HG02623 (cell line): ENCODE measurements around the gene EFNA1.
A peak's percentile ranks its signal among the peaks of the same experiment; 100 is the strongest.

Experiments used
- ATAC-seq: cut with Tn5 transposase; IDR thresholded peaks from one replicate; pipeline ENCODE4 v1.9.1; 2021; ENCODE audit warnings: moderate library complexity; ENCODE audit not compliant: unreplicated experiment

Gene EFNA1

DNA sequence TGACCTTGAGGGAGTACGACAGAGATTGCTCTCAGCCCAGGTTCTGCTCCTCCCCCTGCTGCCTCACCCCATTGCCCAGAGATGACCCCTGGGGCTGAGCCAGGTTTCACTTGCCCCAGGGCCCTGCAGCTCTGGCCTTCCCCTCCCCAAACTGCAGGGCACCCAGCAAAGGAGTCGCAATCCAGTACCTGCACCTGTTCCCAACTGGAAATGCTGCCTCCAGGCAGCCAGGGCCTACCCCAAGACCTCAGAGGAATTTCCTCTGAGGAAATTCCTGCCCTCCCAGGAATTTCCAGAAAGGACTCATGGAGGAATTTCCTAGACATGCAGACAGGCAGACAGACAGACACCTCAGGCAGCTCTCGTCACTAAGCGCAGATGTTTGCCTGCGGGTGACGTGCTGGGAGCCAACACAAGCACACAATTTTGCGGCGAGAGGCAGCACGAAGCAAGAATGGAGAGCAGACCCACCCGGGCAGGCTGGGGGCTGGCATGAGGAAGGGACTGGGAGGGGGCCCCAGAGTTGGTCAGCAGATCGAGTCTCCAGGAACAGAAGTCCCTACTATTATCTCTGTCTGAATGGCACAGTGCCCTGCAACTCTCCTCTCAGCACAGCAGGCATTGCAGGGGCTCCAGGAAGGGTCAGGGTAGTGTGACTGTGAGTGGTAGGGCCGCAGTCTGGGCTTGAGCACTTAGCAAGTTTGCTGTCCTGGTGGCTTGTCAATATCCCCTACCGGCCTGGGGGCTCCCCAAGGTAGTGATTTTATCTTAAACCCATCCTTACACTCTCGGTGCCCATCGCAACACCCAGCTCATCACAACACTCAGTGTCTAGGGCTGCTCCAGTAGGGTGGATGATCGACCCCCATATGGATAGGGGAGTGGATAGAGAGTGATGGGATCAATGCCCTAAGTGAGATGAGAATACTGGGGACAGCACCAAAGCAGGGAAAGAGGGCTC lies 2.9 kb upstream of the EFNA1 start:
- ATAC-seq: no peak

GRCh38 chr1:155125511-155125945 lies 2.1 kb upstream of the EFNA1 start:
- no peak for ATAC-seq

DNA sequence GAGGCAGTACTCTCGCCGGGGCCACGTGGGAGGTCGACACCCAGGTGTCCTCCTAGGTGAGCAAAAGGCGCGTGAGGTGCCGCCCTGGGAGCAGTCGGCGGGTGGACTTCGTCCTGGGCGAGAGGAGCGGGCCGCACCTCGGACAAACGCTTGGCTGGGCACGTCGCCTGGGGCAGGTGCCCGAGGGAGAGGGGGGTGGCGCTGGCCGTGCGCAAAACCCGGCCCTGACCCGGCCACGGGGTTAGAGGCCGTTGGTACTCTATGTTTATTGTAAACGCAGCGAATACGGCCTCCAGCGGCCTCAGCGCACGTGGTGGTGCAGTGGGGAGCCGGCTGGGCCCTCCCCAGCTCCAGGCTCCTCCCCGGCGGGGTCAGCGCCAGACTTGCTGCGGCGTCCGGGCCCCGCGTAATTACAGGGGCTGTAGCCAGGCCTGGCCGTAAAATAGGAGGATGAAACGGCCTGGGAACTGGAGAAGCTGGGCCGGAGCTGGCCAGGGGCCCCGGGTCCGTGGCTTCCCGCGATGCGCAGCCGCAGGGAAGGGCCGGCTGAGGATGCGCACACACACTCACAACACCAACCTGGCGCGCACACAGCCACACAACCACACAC lies 1.6 kb upstream of the EFNA1 start:
- ATAC-seq: no peak

- ATAC-seq: no peak
These were observed 1.0 kb upstream of the EFNA1 start for GRCh38 chr1:155126556-155127104.

DNA sequence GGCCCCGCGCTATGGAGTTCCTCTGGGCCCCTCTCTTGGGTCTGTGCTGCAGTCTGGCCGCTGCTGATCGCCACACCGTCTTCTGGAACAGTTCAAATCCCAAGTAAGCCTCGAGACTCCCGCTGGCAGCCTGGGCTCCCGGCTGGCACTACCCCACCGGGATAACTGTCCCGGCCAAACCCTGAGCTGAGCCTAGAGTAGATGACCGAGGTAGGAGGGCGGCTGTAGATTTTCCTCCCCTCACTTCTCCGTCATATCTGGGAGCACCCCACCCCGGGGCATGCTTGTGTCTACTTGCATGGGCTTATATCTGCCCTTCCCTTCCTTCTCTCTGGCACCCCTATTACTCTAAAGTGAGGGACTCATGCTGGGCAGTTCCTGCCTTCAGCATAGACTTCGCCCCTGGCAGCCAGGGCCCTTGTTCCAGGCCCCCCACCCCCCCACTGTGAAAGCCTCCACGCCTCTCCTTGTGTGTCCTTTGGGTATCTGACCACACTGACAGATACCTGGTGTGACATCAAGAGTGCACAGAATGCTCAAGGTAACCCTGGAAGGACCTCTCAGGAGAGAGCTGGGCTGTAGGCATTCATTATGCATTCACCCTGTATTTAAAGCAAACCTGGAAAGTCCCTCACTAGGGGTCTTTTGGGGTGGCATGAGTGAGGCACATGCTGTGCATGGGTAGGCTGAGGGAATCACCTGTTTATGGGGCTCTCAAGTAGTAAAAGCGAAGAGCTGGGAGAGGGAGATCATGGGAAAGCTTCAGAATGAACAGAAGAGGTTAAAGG lies 485 bp downstream of the EFNA1 start:
- no peak for ATAC-seq

GRCh38 chr1:155128755-155129473 lies 1.2 kb downstream of the EFNA1 start:
- ATAC-seq: no peak

DNA sequence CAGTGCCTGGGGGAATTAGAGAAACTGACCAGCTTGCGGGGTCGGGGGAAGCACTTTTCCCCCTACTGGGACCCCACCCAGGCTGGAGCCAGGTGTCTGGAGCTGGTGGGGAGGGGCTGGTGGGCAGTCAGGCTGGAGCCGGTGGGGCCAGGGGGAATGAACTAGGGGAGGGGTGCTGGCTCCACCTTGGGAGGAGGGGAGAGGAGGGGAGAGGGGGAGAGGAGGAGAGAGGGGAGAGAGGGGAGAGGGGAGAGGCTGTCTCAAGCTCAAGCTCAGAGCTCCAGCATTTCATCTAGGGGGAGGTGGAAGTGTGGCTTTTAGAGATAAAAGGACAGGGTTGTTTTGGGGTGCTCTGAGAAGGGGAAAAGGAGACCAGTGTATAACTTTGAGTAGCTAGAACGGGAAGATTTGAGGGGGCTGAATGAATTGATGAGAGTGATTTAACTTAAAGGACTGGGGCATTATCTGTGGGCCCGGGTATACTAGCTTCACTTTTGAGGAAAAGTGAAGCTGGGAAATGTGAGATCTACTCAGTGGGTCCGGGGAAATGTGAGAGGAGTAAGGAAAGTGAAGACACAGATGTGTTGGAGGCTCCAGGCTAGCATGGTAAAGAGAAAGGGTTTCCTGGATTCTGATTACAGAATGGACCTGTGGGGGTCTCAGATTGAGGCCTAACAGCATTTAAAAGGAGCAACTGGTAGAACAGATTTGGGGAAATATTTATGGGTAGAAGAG lies 2.8 kb downstream of the EFNA1 start:
- no peak for ATAC-seq

DNA sequence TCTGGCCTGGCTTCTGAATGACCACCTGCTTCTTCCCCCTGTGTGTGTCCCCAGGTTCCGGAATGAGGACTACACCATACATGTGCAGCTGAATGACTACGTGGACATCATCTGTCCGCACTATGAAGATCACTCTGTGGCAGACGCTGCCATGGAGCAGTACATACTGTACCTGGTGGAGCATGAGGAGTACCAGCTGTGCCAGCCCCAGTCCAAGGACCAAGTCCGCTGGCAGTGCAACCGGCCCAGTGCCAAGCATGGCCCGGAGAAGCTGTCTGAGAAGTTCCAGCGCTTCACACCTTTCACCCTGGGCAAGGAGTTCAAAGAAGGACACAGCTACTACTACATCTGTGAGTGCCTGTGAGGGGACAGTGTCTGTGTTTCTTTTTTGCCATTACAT lies 3.6 kb downstream of the EFNA1 start:
- no peak for ATAC-seq

DNA sequence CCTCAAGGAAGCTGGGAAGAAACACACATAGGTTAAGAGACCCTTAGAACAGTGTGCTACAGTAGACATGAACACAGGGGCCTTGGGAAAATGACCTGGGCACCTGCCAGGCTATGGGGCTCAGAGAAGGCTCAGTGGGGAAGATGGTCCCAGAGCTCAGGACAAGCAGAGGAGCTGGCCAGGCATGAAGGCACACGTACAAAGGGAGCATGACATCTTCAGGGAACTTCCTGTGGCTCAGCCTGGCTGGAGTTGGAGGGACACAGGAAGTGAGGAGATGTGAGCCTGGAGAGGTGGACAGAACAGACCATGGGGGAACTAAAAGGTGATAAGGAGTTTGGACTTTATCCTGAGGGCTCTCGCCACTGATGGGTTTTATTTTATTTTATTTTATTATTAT lies 4.2 kb downstream of the EFNA1 start:
- ATAC-seq: no peak

- no peak for ATAC-seq
These were observed 6.2 kb downstream of the EFNA1 start for GRCh38 chr1:155133799-155134281.

GRCh38 chr1:155134322-155134721 lies 6.6 kb downstream of the EFNA1 start:
- ATAC-seq: no peak

- ATAC-seq: no peak
These were observed 7.3 kb downstream of the EFNA1 start for GRCh38 chr1:155134880-155135414.

DNA sequence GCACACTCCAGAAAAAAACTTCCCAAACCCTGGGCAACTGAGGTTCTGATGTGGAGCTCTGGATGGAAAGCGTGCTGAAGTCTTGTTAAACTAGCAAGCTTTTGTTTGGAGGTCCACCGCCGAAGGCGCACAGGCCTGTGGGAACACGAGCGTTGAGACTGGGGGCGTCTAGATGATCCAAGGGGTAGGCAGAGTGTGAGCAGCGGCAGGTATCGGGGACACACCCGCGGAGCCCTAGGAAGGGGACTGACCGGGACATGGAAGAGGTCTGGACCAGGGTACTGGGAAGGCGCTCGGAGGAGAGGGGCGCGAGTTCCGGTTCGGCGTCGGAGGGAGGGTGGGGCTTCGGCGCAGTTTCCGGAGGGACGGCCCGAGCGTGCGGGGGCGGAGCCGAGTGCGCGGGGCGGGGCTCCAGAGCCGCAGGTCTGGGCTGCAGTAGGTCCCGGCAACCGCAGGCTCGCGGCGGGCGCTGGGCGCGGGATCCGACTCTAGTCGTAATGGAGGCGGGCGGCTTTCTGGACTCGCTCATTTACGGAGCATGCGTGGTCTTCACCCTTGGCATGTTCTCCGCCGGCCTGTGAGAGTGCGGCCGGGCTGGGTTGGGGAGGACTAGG lies 7.8 kb downstream of the EFNA1 start, which contains the start of gene SLC50A1:
SLC50A1 (plus strand) TSS at position 438 of the 614 bp plus-strand sequence; CDS start at position 498, 60 bp downstream.
- ATAC-seq: peak; percentile 68

GRCh38 chr1:155136748-155137147 lies 9.1 kb downstream of the EFNA1 start:
- ATAC-seq: no peak

GRCh38 chr1:155137154-155137949 lies 9.7 kb downstream of the EFNA1 start:
- ATAC-seq: no peak

- ATAC-seq: peak; percentile 60
These were observed 12.4 kb downstream of the EFNA1 start, which contains the start of gene DPM3 for GRCh38 chr1:155139895-155140629. Gene DPM3, minus strand, starts transcription at chr1:155140531. Its CDS starts 291 bp downstream, at chr1:155140240.

DNA sequence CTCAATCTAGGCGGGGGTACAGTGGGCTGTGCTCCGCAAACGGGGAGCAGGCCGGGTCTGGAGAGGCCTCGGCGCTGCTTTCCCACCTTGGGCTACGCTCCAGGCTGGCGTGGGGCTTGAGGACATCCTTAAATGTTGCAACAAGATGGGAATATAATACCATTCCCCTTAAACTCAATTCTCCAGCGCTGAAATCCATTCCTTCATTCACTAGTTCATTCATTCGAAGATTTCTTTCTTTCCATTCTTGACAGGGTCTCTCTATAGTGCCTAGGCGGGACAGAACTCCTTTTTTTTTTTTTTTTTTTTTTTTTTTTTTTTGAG lies 12.9 kb downstream of the EFNA1 start:
- no peak for ATAC-seq
